ENCODE data around the gene CXorf58. TPM values are rescaled to one million over a fixed set of nuclear protein-coding genes. Genes with fewer than 3 reads are reported as not detected.

The CXorf58 gene
- total RNA-seq, 1 experiment from 2014 or later = not detected

GRCh38 chrX:23939203-23939602 lies 31.4 kb downstream of the CXorf58 start:
- Histone ChIP-seq H3K79me2 (ENCODE audit: insufficient read depth, low read length) (no peaks in the 10 kb centered on the region), H3K27ac (ENCODE audit: low read depth, low read length) (no peak overlapping the region), H2AFZ (ENCODE audit: low read depth, low read length, poor library complexity, severe bottlenecking) (no peak overlapping the region), H3K9me3 (ENCODE audit: control insufficient read depth in 1 of 2, insufficient read depth in 1 of 2, low read depth in 1 of 2, low read length in 2 of 2) (no peaks in the 10 kb centered on the region), H3K9ac (ENCODE audit: low read length) (no peak overlapping the region), H4K20me1 (ENCODE audit: insufficient read depth) (no peaks in the 10 kb centered on the region), H3K36me3 (ENCODE audit: control insufficient read depth in 1 of 2, insufficient read depth in 2 of 2, low read length in 2 of 2) (no peaks in the 10 kb centered on the region), H3K4me2 (ENCODE audit: low read length) (no peak overlapping the region), H3K4me3 (replicated peaks in 1 of 2; ENCODE audit: low read depth in 1 of 2, low read length in 2 of 2) (no peak overlapping the region), H3K4me1 (ENCODE audit: control insufficient read depth in 1 of 2, insufficient read depth in 2 of 2, low read length in 2 of 2) (no peaks in the 10 kb centered on the region), H3K27me3 (ENCODE audit: insufficient read depth, low read length) (no peaks in the 10 kb centered on the region), H3K9me2 (ENCODE audit: insufficient read depth) (no peaks in the 10 kb centered on the region)
- ChIA-PET POLR2A (no interaction called here), CTCF (no interaction called here), RAD21 (ENCODE audit: low non-redundant PET in 1 of 2, low total read pairs in 2 of 2, uncharacterized antibody in 2 of 2, unreplicated experiment in 2 of 2) (no interaction called here)
- BruUV-seq (replicated peaks) = no TSS peak
- TF ChIP-seq SIN3A (IDR thresholded peaks at IDR 0.05; ENCODE audit: low read depth) = no peak
- no peak for ATAC-seq
- no peak for DNase-seq (ENCODE audit: low read depth, low spot score)
- intact Hi-C loops (cut with micrococcal nuclease) = no loop called here

- TF ChIP-seq JUND (IDR thresholded peaks at IDR 0.05) (no peak), SIN3A (IDR thresholded peaks at IDR 0.05; ENCODE audit: low read depth) (no peak), EZH2phosphoT487 (IDR thresholded peaks at IDR 0.05; ENCODE audit: borderline replicate concordance) (no peak), ATF3 (IDR thresholded peaks at IDR 0.05) (no peak), FOSL1 (IDR thresholded peaks at IDR 0.05; ENCODE audit: low read depth) (no peak)
- RAD21 ChIA-PET (ENCODE audit: low non-redundant PET in 1 of 2, low total read pairs in 2 of 2, uncharacterized antibody in 2 of 2, unreplicated experiment in 2 of 2) = no interaction called here
These were observed 36.4 kb downstream of the CXorf58 start for GRCh38 chrX:23944234-23944633.

More at GRCh38 chrX:23944234-23944633, 36.4 kb downstream of the CXorf58 start:
- Histone ChIP-seq H3K36me3 (ENCODE audit: control insufficient read depth in 1 of 2, insufficient read depth in 2 of 2, low read length in 2 of 2) (no peaks in the 10 kb centered on the region), H3K9me2 (ENCODE audit: insufficient read depth) (no peaks in the 10 kb centered on the region), H3K9me3 (ENCODE audit: control insufficient read depth in 1 of 2, insufficient read depth in 1 of 2, low read depth in 1 of 2, low read length in 2 of 2) (no peaks in the 10 kb centered on the region), H3K4me3 (replicated peaks in 1 of 2; ENCODE audit: low read depth in 1 of 2, low read length in 2 of 2) (no peak overlapping the region), H3K9ac (ENCODE audit: low read length) (no peak overlapping the region), H4K20me1 (ENCODE audit: insufficient read depth) (no peaks in the 10 kb centered on the region), H3K27ac (ENCODE audit: low read depth, low read length) (no peak overlapping the region), H3K4me2 (ENCODE audit: low read length) (no peak overlapping the region), H3K4me1 (ENCODE audit: control insufficient read depth in 1 of 2, insufficient read depth in 2 of 2, low read length in 2 of 2) (no peaks in the 10 kb centered on the region), H3K79me2 (ENCODE audit: insufficient read depth, low read length) (no peaks in the 10 kb centered on the region), H2AFZ (ENCODE audit: low read depth, low read length, poor library complexity, severe bottlenecking) (no peak overlapping the region), H3K27me3 (ENCODE audit: insufficient read depth, low read length) (no peaks in the 10 kb centered on the region)
- ATAC-seq (no peak), DNase-seq (ENCODE audit: low read depth, low spot score) (no peak)
- POLR2A ChIA-PET = no interaction called here
- no TSS peak for BruUV-seq (replicated peaks)
- CTCF ChIA-PET = no interaction called here
- intact Hi-C loops (cut with micrococcal nuclease) = no loop called here

Measured in HCT116 (cell line).